Body of pancreas (tissue), 4 donors: Measurements from ENCODE around the gene PIGU.

Experiments used
- CTCF ChIP-seq, 7 experiments: fragments of 450-650 bp in 4 of 7; fragments of 200-600 bp in 3 of 7; sonication (generic) in 3 of 7; IDR thresholded peaks; one replicate each; pipeline ENCODE4 v1.5.1; 2016 to 2019; ENCODE audit warnings: antibody characterized with exemption in 7 of 7
- POLR2A ChIP-seq, 3 donors: fragments of 450-650 bp; IDR thresholded peaks; one replicate each; pipeline ENCODE4 v1.6.1; 2016; ENCODE audit warnings: antibody characterized with exemption in 3 of 3, mild to moderate bottlenecking in 2 of 3

GRCh38 chr20:34538671-34539123 is 138.2 kb downstream of the PIGU start:
- TF ChIP-seq CTCF (IDR thresholded peaks at IDR 0.05) = peak; percentile 47 to 77 (median 71)
- no peak for TF ChIP-seq POLR2A (IDR thresholded peaks at IDR 0.05)
